SU-DHL-6 (cell line): ENCODE measurements around the gene DMD.

Source experiments
- H2AFZ ChIP-seq: fragments of 200-600 bp; sonication (generic); 2 replicates; pipeline ENCODE4 v1.6.1; 2014; ENCODE audit warnings: low read depth, mild to moderate bottlenecking, moderate library complexity, mixed read lengths, antibody characterized with exemption, low read length; ENCODE audit not compliant: severe bottlenecking
- H3F3A ChIP-seq: fragments of 200-600 bp; shearing (Covaris generic); 2 replicates; pipeline ENCODE4 v1.6.0; 2016; ENCODE audit warnings: antibody characterized with exemption, mild to moderate bottlenecking; ENCODE audit not compliant: insufficient read depth
- H3K27ac ChIP-seq: fragments of 200-600 bp; sonication (generic); 2 replicates; pipeline ENCODE4 v1.5.1; 2016; ENCODE audit warnings: low read depth, mild to moderate bottlenecking, low read length, moderate library complexity, mixed read lengths
- H3K27me3 ChIP-seq: fragments of 200-600 bp; sonication (generic), shearing (Covaris generic); 2 replicates; pipeline ENCODE4 v1.6.0; 2014; ENCODE audit warnings: mild to moderate bottlenecking, low read length
- H3K36me3 ChIP-seq: fragments of 200-600 bp; sonication (generic); 2 replicates; pipeline ENCODE4 v1.6.1; 2014; ENCODE audit warnings: mild to moderate bottlenecking, low read length, mixed read lengths
- H3K4me2 ChIP-seq: fragments of 300-600, 200-600 bp; shearing (Covaris generic), sonication (generic); 2 replicates; pipeline ENCODE4 v1.6.0; 2014; ENCODE audit warnings: low read length, low read depth, mild to moderate bottlenecking; ENCODE audit not compliant: poor library complexity, severe bottlenecking
- H3K4me3 ChIP-seq: fragments of 200-600 bp; sonication (generic); 2 replicates; pipeline ENCODE4 v1.5.1; 2014; ENCODE audit warnings: antibody characterized with exemption, low read length, mild to moderate bottlenecking, mixed read lengths; ENCODE audit not compliant: insufficient read depth, poor library complexity, severe bottlenecking
- H3K79me2 ChIP-seq: fragments of 200-600 bp; sonication (generic); 2 replicates; pipeline ENCODE4 v1.6.1; 2014; ENCODE audit warnings: mild to moderate bottlenecking, low read length, moderate library complexity; ENCODE audit not compliant: insufficient read depth
- H3K9ac ChIP-seq: fragments of 200-600 bp; sonication (generic); 2 replicates; pipeline ENCODE4 v1.7.0; 2014; ENCODE audit warnings: mild to moderate bottlenecking, low read length
- H3K9me2 ChIP-seq: fragments of 200-600 bp; sonication (generic); replicated peaks from 2 replicates; pipeline ENCODE4 v1.6.1; 2014; ENCODE audit warnings: low read length; ENCODE audit not compliant: insufficient read depth
- H3K9me3 ChIP-seq: fragments of 200-600 bp; sonication (generic); 2 replicates; pipeline ENCODE4 v1.6.1; 2014; ENCODE audit warnings: low read length, mixed read lengths; ENCODE audit not compliant: insufficient read depth
- H4K20me1 ChIP-seq: fragments of 200-600 bp; sonication (generic); 2 replicates; pipeline ENCODE4 v1.6.1; 2014; ENCODE audit warnings: low read depth, mild to moderate bottlenecking, antibody characterized with exemption, low read length, moderate library complexity, mixed read lengths
- EZH2phosphoT487 ChIP-seq: fragments of 200-600 bp; sonication (generic), shearing (Covaris generic); conservative IDR thresholded peaks from 2 replicates; pipeline ENCODE4 v1.6.1; 2018; ENCODE audit warnings: mild to moderate bottlenecking, antibody characterized with exemption, low read length, moderate library complexity, mixed read lengths
- TF ChIP-seq, protein P1 (sequence below): fragments of 200-600 bp; sonication (generic); IDR thresholded peaks from one replicate; pipeline ENCODE4 v1.5.1; 2017; ENCODE audit warnings: antibody characterized with exemption, mild to moderate bottlenecking, low read length, moderate library complexity; ENCODE audit not compliant: insufficient read depth, poor library complexity, severe bottlenecking

Gene DMD

GRCh38 chrX:31367816-31368215 lies 1843.5 kb downstream of the DMD start:
- Histone ChIP-seq H3K27ac (no peak overlapping the region), H2AFZ (no peak overlapping the region), H3F3A (no peaks in the 10 kb centered on the region), H3K9me3 (no peaks in the 10 kb centered on the region), H3K4me3 (no peak overlapping the region), H3K4me2 (no peak overlapping the region), H3K36me3 (no peaks in the 10 kb centered on the region), H4K20me1 (no peaks in the 10 kb centered on the region), H3K9ac (no peak overlapping the region), H3K9me2 (no peaks in the 10 kb centered on the region), H3K79me2 (no peaks in the 10 kb centered on the region), H3K27me3 (no peaks in the 10 kb centered on the region)
- TF ChIP-seq, protein P1, sequence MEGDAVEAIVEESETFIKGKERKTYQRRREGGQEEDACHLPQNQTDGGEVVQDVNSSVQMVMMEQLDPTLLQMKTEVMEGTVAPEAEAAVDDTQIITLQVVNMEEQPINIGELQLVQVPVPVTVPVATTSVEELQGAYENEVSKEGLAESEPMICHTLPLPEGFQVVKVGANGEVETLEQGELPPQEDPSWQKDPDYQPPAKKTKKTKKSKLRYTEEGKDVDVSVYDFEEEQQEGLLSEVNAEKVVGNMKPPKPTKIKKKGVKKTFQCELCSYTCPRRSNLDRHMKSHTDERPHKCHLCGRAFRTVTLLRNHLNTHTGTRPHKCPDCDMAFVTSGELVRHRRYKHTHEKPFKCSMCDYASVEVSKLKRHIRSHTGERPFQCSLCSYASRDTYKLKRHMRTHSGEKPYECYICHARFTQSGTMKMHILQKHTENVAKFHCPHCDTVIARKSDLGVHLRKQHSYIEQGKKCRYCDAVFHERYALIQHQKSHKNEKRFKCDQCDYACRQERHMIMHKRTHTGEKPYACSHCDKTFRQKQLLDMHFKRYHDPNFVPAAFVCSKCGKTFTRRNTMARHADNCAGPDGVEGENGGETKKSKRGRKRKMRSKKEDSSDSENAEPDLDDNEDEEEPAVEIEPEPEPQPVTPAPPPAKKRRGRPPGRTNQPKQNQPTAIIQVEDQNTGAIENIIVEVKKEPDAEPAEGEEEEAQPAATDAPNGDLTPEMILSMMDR = no peak
- no peak for TF ChIP-seq EZH2phosphoT487

- H3K4me2 ChIP-seq = no peak overlapping the region
- H2AFZ ChIP-seq = no peak overlapping the region
- no peak overlapping the region for H3K4me3 ChIP-seq
- no peaks in the 10 kb centered on the region for H3K9me3 ChIP-seq
- no peak overlapping the region for H3K27ac ChIP-seq
- TF ChIP-seq, protein P1 = no peak
- TF ChIP-seq EZH2phosphoT487 = no peak
- no peaks in the 10 kb centered on the region for H3K79me2 ChIP-seq
- H3K27me3 ChIP-seq = no peaks in the 10 kb centered on the region
- no peaks in the 10 kb centered on the region for H4K20me1 ChIP-seq
- H3F3A ChIP-seq = no peaks in the 10 kb centered on the region
- no peaks in the 10 kb centered on the region for H3K9me2 ChIP-seq
- H3K36me3 ChIP-seq = no peaks in the 10 kb centered on the region
- H3K9ac ChIP-seq = no peak overlapping the region
These were observed 1845.3 kb downstream of the DMD start for GRCh38 chrX:31366041-31366440.

- Histone ChIP-seq H3K36me3 (no peaks in the 10 kb centered on the region), H2AFZ (no peak overlapping the region), H3K79me2 (no peaks in the 10 kb centered on the region), H3K9me3 (no peaks in the 10 kb centered on the region), H3K27me3 (no peaks in the 10 kb centered on the region), H4K20me1 (no peaks in the 10 kb centered on the region), H3K4me3 (no peak overlapping the region), H3F3A (no peaks in the 10 kb centered on the region), H3K4me2 (no peak overlapping the region), H3K9me2 (no peaks in the 10 kb centered on the region), H3K27ac (no peak overlapping the region), H3K9ac (no peak overlapping the region)
- TF ChIP-seq EZH2phosphoT487 = no peak
- TF ChIP-seq, protein P1 = no peak
These were observed 1854.8 kb downstream of the DMD start for GRCh38 chrX:31356275-31357212.
